ENCODE data around the gene FREM2. TPM values are rescaled to one million over a fixed set of nuclear protein-coding genes. Genes with fewer than 3 reads are reported as not detected.

Gene FREM2
- total RNA-seq, 1 experiment from 2014 or later, result 42.6 TPM

GRCh38 chr13:38879786-38880185, 192.9 kb downstream of the FREM2 start:
- TF ChIP-seq CTCF (IDR thresholded peaks at IDR 0.05; ENCODE audit: insufficient read depth in 1 of 2, low read depth in 1 of 2, low read length in 1 of 2, severe bottlenecking in 1 of 2, unreplicated experiment in 1 of 2), result no peak
- CTCF ChIA-PET, result interaction anchor here (0.7 kb wide), 1 partner anchor 209 kb away, joined by 3 read pairs; no protein-coding TSS in a partner anchor
- POLR2A ChIA-PET, result no interaction called here
- H3K36me3 Mint-ChIP-seq (ENCODE audit: insufficient read depth, unreplicated experiment), result peaks cover 18% of the 10 kb centered on the region
- H3K4me1 Mint-ChIP-seq (ENCODE audit: low read depth, unreplicated experiment), result no peaks in the 10 kb centered on the region
- DNase-seq, result no peak
- no peaks in the 10 kb centered on the region for H3K9me3 Mint-ChIP-seq (ENCODE audit: unreplicated experiment)
- no peaks in the 10 kb centered on the region for H3K27me3 Mint-ChIP-seq (ENCODE audit: insufficient read depth, unreplicated experiment)
- H3K4me1 ChIP-seq, result peaks cover 9% of the 10 kb centered on the region; the same call in 1 of the 2 replicates
- no peak overlapping the region for H3K27ac Mint-ChIP-seq (ENCODE audit: unreplicated experiment)
- H3K9me3 ChIP-seq, result no peaks in the 10 kb centered on the region
- H3K4me3 ChIP-seq (ENCODE audit: low read depth, low read length), result no peak overlapping the region
- H3K27me3 ChIP-seq (replicated peaks; ENCODE audit: control insufficient read depth, insufficient read depth, low read length), result no peaks in the 10 kb centered on the region
- H3K4me3 Mint-ChIP-seq (ENCODE audit: unreplicated experiment), result no peak overlapping the region
- H3K36me3 ChIP-seq (ENCODE audit: control insufficient read depth, insufficient read depth, low read length), result peaks cover 2% of the 10 kb centered on the region
- intact Hi-C loops (cut with micrococcal nuclease; ENCODE audit: unreplicated experiment), result no loop called here
- no TSS peak for BruUV-seq (replicated peaks)

- intact Hi-C loops (cut with micrococcal nuclease; ENCODE audit: unreplicated experiment), result no loop called here
- CTCF ChIA-PET, result no interaction called here
- Mint-ChIP-seq H3K4me3 (ENCODE audit: unreplicated experiment) (no peak overlapping the region), H3K27ac (ENCODE audit: unreplicated experiment) (no peak overlapping the region), H3K36me3 (ENCODE audit: insufficient read depth, unreplicated experiment) (peaks cover 18% of the 10 kb centered on the region), H3K4me1 (ENCODE audit: low read depth, unreplicated experiment) (no peaks in the 10 kb centered on the region), H3K9me3 (ENCODE audit: unreplicated experiment) (no peaks in the 10 kb centered on the region), H3K27me3 (ENCODE audit: insufficient read depth, unreplicated experiment) (no peaks in the 10 kb centered on the region)
- no peak for TF ChIP-seq CTCF (IDR thresholded peaks at IDR 0.05; ENCODE audit: insufficient read depth in 1 of 2, low read depth in 1 of 2, low read length in 1 of 2, severe bottlenecking in 1 of 2, unreplicated experiment in 1 of 2)
- H3K4me1 ChIP-seq, result peaks cover 9% of the 10 kb centered on the region; the same call in 1 of the 2 replicates
- POLR2A ChIA-PET, result no interaction called here
- no peaks in the 10 kb centered on the region for H3K27me3 ChIP-seq (replicated peaks; ENCODE audit: control insufficient read depth, insufficient read depth, low read length)
- no peak for DNase-seq
- no peaks in the 10 kb centered on the region for H3K9me3 ChIP-seq
- BruUV-seq (replicated peaks), result no TSS peak
- H3K36me3 ChIP-seq (ENCODE audit: control insufficient read depth, insufficient read depth, low read length), result peaks cover 2% of the 10 kb centered on the region
- H3K4me3 ChIP-seq (ENCODE audit: low read depth, low read length), result no peak overlapping the region
Measured at GRCh38 chr13:38880397-38880796, 193.5 kb downstream of the FREM2 start.

- DNase-seq, result no peak
- H3K27ac Mint-ChIP-seq (ENCODE audit: unreplicated experiment), result no peak overlapping the region
- intact Hi-C loops (cut with micrococcal nuclease; ENCODE audit: unreplicated experiment), result no loop called here
- ChIA-PET POLR2A (no interaction called here), CTCF (no interaction called here)
- peaks cover 16% of the 10 kb centered on the region for H3K4me1 Mint-ChIP-seq (ENCODE audit: low read depth, unreplicated experiment)
- H3K27me3 Mint-ChIP-seq (ENCODE audit: insufficient read depth, unreplicated experiment), result no peaks in the 10 kb centered on the region
- no peak for TF ChIP-seq CTCF (IDR thresholded peaks at IDR 0.05; ENCODE audit: insufficient read depth in 1 of 2, low read depth in 1 of 2, low read length in 1 of 2, severe bottlenecking in 1 of 2, unreplicated experiment in 1 of 2)
- TSS peak; percentile 6 for BruUV-seq (replicated peaks)
- Histone ChIP-seq H3K27me3 (replicated peaks; ENCODE audit: control insufficient read depth, insufficient read depth, low read length) (no peaks in the 10 kb centered on the region), H3K9me3 (no peaks in the 10 kb centered on the region), H3K4me3 (ENCODE audit: low read depth, low read length) (no peak overlapping the region), H3K4me1 (peaks cover 7% of the 10 kb centered on the region; the same call in 1 of the 2 replicates), H3K36me3 (ENCODE audit: control insufficient read depth, insufficient read depth, low read length) (peaks cover 2% of the 10 kb centered on the region; the same call in 1 of the 2 replicates)
- peaks cover 24% of the 10 kb centered on the region for H3K36me3 Mint-ChIP-seq (ENCODE audit: insufficient read depth, unreplicated experiment)
- no peak overlapping the region for H3K4me3 Mint-ChIP-seq (ENCODE audit: unreplicated experiment)
- H3K9me3 Mint-ChIP-seq (ENCODE audit: unreplicated experiment), result no peaks in the 10 kb centered on the region
Measured at GRCh38 chr13:38883783-38884182, 196.9 kb downstream of the FREM2 start.

Data from Caco-2 (cell line).